ENCODE data around the gene MSI2. TPM values are rescaled to one million over a fixed set of nuclear protein-coding genes. Genes with fewer than 3 reads are reported as not detected.

MSI2 gene
- total and polyA plus RNA-seq, 2 donors (not counting 3 experiments of a cell fraction or from before 2014, with no cell fraction given) = 20.9 to 59.3 TPM

DNA sequence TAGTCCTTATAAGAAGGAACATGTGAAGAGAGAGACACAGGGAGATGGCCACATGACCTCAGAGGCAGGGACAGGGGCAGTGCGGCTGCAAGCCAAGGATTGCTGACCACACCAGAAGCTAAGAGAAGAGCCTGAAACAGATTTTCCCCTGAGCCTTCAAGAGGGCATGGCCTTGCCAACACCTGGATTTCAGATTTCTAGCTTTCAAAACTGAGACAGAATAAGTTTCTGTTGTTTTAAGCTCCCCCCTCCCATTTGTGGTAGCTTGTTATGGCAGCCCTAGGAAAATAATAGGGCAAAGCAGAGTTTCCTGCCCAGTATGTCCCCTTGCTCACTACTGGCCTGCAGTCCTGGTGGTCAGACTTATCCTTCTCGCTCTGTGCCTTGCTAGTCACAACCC, 284.3 kb downstream of the MSI2 start:
- H2AFZ ChIP-seq (ENCODE audit: low read depth, low read length) = no peak overlapping the region
- intact Hi-C loops (cut with micrococcal nuclease) = no loop called here

More for the DNA sequence above, 284.3 kb downstream of the MSI2 start:
- H3K9ac ChIP-seq (replicated peaks; ENCODE audit: extremely low read depth, insufficient read depth, low read length) = no peak overlapping the region
- H3K36me3 ChIP-seq (ENCODE audit: control insufficient read depth in 2 of 2, extremely low read depth in 1 of 2, insufficient read depth in 2 of 2, low read length in 2 of 2) = no peaks in the 10 kb centered on the region
- H4K20me1 ChIP-seq (replicated peaks; ENCODE audit: control insufficient read depth, extremely low read depth, insufficient read depth, low read length) = no peaks in the 10 kb centered on the region
- no peaks in the 10 kb centered on the region for H3K9me1 ChIP-seq (replicated peaks; ENCODE audit: control insufficient read depth, extremely low read depth, insufficient read depth, low read length)
- CTCF ChIA-PET = interaction anchor here (1.3 to 1.4 kb wide), 2 partner anchors 19 to 298 kb away, joined by 4 to 6 read pairs; no protein-coding TSS in a partner anchor
- H3K79me2 ChIP-seq (ENCODE audit: control insufficient read depth, insufficient read depth, low read length) = no peaks in the 10 kb centered on the region
- H3K4me2 ChIP-seq (ENCODE audit: insufficient read depth, low read length) = no peak overlapping the region
- dilution Hi-C loops (cut with MboI; ENCODE audit: extremely low pct_ligation_motif_present, low sequenced_read_pairs) = no loop called here
- no peak overlapping the region for H3K27ac ChIP-seq (ENCODE audit: insufficient read depth, low read depth, low read length)
- no peak overlapping the region for H3K4me3 ChIP-seq (replicated peaks in 1 of 3; ENCODE audit: insufficient read depth in 1 of 3, low read depth in 1 of 3, low read length in 3 of 3)
- DNase-seq (ENCODE audit: low read depth, low spot score) (no peak), FAIRE-seq (no peak)
- POLR2A ChIA-PET = no interaction called here
- no TSS peak for BruUV-seq (replicated peaks)
- TF ChIP-seq GATA2 (IDR thresholded peaks at IDR 0.05; ENCODE audit: insufficient read depth, insufficient read length, low read depth, low read length) (no peak), FOS (IDR thresholded peaks at IDR 0.05; ENCODE audit: borderline replicate concordance, insufficient read depth, low read length) (no peak), EZH2 (IDR thresholded peaks at IDR 0.05; ENCODE audit: borderline replicate concordance, low read depth, low read length, severe bottlenecking) (no peak), POLR2A (IDR thresholded peaks at IDR 0.05; ENCODE audit: low read depth, low read length) (no peak), MYC (IDR thresholded peaks at IDR 0.05; ENCODE audit: low read depth, low read length) (no peak), JUN (IDR thresholded peaks at IDR 0.05; ENCODE audit: borderline replicate concordance, insufficient read depth, insufficient read length, low read depth) (no peak), POLR2AphosphoS5 (IDR thresholded peaks at IDR 0.05; ENCODE audit: insufficient read depth, low read depth, low read length) (no peak)
- TF ChIP-seq, protein P1, sequence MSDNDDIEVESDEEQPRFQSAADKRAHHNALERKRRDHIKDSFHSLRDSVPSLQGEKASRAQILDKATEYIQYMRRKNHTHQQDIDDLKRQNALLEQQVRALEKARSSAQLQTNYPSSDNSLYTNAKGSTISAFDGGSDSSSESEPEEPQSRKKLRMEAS (IDR thresholded peaks at IDR 0.05; ENCODE audit: insufficient read depth, insufficient read length) = no peak
- TF ChIP-seq, protein P2, sequence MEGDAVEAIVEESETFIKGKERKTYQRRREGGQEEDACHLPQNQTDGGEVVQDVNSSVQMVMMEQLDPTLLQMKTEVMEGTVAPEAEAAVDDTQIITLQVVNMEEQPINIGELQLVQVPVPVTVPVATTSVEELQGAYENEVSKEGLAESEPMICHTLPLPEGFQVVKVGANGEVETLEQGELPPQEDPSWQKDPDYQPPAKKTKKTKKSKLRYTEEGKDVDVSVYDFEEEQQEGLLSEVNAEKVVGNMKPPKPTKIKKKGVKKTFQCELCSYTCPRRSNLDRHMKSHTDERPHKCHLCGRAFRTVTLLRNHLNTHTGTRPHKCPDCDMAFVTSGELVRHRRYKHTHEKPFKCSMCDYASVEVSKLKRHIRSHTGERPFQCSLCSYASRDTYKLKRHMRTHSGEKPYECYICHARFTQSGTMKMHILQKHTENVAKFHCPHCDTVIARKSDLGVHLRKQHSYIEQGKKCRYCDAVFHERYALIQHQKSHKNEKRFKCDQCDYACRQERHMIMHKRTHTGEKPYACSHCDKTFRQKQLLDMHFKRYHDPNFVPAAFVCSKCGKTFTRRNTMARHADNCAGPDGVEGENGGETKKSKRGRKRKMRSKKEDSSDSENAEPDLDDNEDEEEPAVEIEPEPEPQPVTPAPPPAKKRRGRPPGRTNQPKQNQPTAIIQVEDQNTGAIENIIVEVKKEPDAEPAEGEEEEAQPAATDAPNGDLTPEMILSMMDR (IDR thresholded peaks at IDR 0.05; ENCODE audit: extremely low read depth in 1 of 2, insufficient read depth in 1 of 2, low read depth in 1 of 2, low read length in 2 of 2) = no peak
- no peaks in the 10 kb centered on the region for H3K9me3 ChIP-seq (replicated peaks; ENCODE audit: control insufficient read depth, insufficient read depth, low read length)
- H3K4me1 ChIP-seq (ENCODE audit: control insufficient read depth, extremely low read depth, insufficient read depth, low read length) = peaks cover 6% of the 10 kb centered on the region
- no peaks in the 10 kb centered on the region for H3K27me3 ChIP-seq (ENCODE audit: control insufficient read depth in 2 of 2, insufficient read depth in 2 of 2, low read length in 2 of 2)

Measured in endothelial cell of umbilical vein (primary cell).